CD8-positive, alpha-beta memory T cell (primary cell): Measurements from ENCODE around the gene IQSEC3. TPM values are rescaled to one million over a fixed set of nuclear protein-coding genes. Genes with fewer than 3 reads are reported as not detected.

Experiments
- CTCF ChIA-PET: fragments of 350-600 bp; sonication (Branson Sonifier 250); formaldehyde crosslinking; loops from one replicate; lab custom pipeline; 2021; ENCODE audit warnings: antibody characterized with exemption; lab: Charles Lee
- POLR2A ChIA-PET: fragments of 350-600 bp; sonication (Branson Sonifier 250); formaldehyde crosslinking; loops from one replicate; lab custom pipeline; 2021; ENCODE audit warnings: antibody characterized with exemption; lab: Charles Lee
- DNase-seq, 5 donors: peaks; one replicate each; pipeline versions ENCODE4 v3.0.0 to v3.0.0-alpha.2; 2020 to 2022; ENCODE audit warnings: mixed read lengths in 1 of 5
- H3K27ac ChIP-seq: one replicate; pipeline ENCODE4 v1.7.0; 2013; ENCODE audit warnings: low read depth, mild to moderate bottlenecking, low read length, moderate library complexity
- H3K27me3 ChIP-seq: 2 replicates; pipeline ENCODE4 v1.7.0; 2013; ENCODE audit warnings: low read length, mild to moderate bottlenecking; ENCODE audit not compliant: insufficient read depth, poor library complexity, severe bottlenecking
- H3K36me3 ChIP-seq: 2 replicates; pipeline ENCODE4 v1.7.0; 2013; ENCODE audit warnings: mild to moderate bottlenecking, low read length, moderate library complexity; ENCODE audit not compliant: insufficient read depth
- H3K4me1 ChIP-seq: 2 replicates; pipeline ENCODE4 v1.7.0; 2013; ENCODE audit warnings: mild to moderate bottlenecking, low read length, moderate library complexity; ENCODE audit not compliant: insufficient read depth
- H3K4me3 ChIP-seq: 2 replicates; pipeline ENCODE4 v1.7.0; 2013; ENCODE audit warnings: mild to moderate bottlenecking, low read length
- H3K9me3 ChIP-seq: 2 replicates; pipeline ENCODE4 v1.7.0; 2013; ENCODE audit warnings: mild to moderate bottlenecking, low read length
- H3K27ac Mint-ChIP-seq, 8 donors: one replicate each; pipeline ENCODE4 v1.8.0; 2020 to 2021; ENCODE audit warnings: mixed read lengths in 8 of 8, mild to moderate bottlenecking in 6 of 8, inconsistent platforms in 3 of 8, moderate library complexity in 3 of 8
- H3K27me3 Mint-ChIP-seq, 2 donors: one replicate each; pipeline ENCODE4 v1.8.0; 2020 to 2021; ENCODE audit warnings: mixed read lengths in 2 of 2, mild to moderate bottlenecking in 1 of 2, moderate library complexity in 1 of 2
- H3K36me3 Mint-ChIP-seq, 3 donors: one replicate each; pipeline ENCODE4 v1.8.0; 2020 to 2021; ENCODE audit warnings: mixed read lengths in 3 of 3, inconsistent platforms in 1 of 3, mild to moderate bottlenecking in 1 of 3
- H3K4me1 Mint-ChIP-seq, 3 donors: one replicate each; pipeline ENCODE4 v1.8.0; 2020 to 2021; ENCODE audit warnings: mixed read lengths in 3 of 3, inconsistent platforms in 1 of 3, mild to moderate bottlenecking in 1 of 3
- H3K4me3 Mint-ChIP-seq, 7 donors: one replicate each; pipeline ENCODE4 v1.8.0; 2020 to 2021; ENCODE audit warnings: mixed read lengths in 7 of 7, mild to moderate bottlenecking in 6 of 7, moderate library complexity in 4 of 7, inconsistent platforms in 2 of 7
- H3K9me3 Mint-ChIP-seq, 5 donors: one replicate each; pipeline ENCODE4 v1.8.0; 2020 to 2022; ENCODE audit warnings: mixed read lengths in 5 of 5, mild to moderate bottlenecking in 3 of 5, moderate library complexity in 2 of 5, inconsistent platforms in 1 of 5
- polyA plus RNA-seq: library from polyadenylated mRNA; unstranded; fragments of 300-500 nt; fragmentation: Illumina TruSeq; gene quantifications from one replicate; pipeline ENCODE4 v1.2.3, GENCODE V29; 2021
- total RNA-seq, 2 experiments: library from RNA; stranded (reverse); gene quantifications; one replicate each; pipeline ENCODE4 v1.2.3, GENCODE V29; 2021

The IQSEC3 gene
- total and polyA plus RNA-seq, 3 experiments from 2014 or later = 0.53 to 0.88 TPM; not detected in 1

GRCh38 chr12:205026-205425 lies 138.5 kb downstream of the IQSEC3 start:
- no peak for DNase-seq
- no peak overlapping the region for H3K4me3 Mint-ChIP-seq
- no peaks in the 10 kb centered on the region for H3K36me3 Mint-ChIP-seq
- H3K4me1 Mint-ChIP-seq = peaks cover 0 to 3% (median 2%) of the 10 kb centered on the region in 3 donors
- Histone ChIP-seq H3K27ac (no peak overlapping the region), H3K27me3 (peaks cover 5% of the 10 kb centered on the region), H3K4me3 (no peak overlapping the region), H3K36me3 (no peaks in the 10 kb centered on the region), H3K9me3 (no peaks in the 10 kb centered on the region), H3K4me1 (no peaks in the 10 kb centered on the region)
- CTCF ChIA-PET = no interaction called here
- no peak overlapping the region for H3K27ac Mint-ChIP-seq
- POLR2A ChIA-PET = no interaction called here
- no peaks in the 10 kb centered on the region for H3K9me3 Mint-ChIP-seq
- peaks cover 40 to 70% of the 10 kb centered on the region in 2 donors for H3K27me3 Mint-ChIP-seq

GRCh38 chr12:206746-207440 lies 140.3 kb downstream of the IQSEC3 start:
- ChIA-PET CTCF (no interaction called here), POLR2A (no interaction called here)
- Mint-ChIP-seq H3K4me1 (peaks cover under 1 to 3% (median 2%) of the 10 kb centered on the region in 3 donors), H3K4me3 (no peak overlapping the region), H3K27ac (no peak overlapping the region), H3K9me3 (no peaks in the 10 kb centered on the region), H3K27me3 (peaks cover 46 to 79% of the 10 kb centered on the region in 2 donors), H3K36me3 (no peaks in the 10 kb centered on the region)
- H3K4me1 ChIP-seq = no peaks in the 10 kb centered on the region
- no peaks in the 10 kb centered on the region for H3K9me3 ChIP-seq
- H3K36me3 ChIP-seq = no peaks in the 10 kb centered on the region
- H3K27ac ChIP-seq = no peak overlapping the region
- H3K27me3 ChIP-seq = peaks cover 5% of the 10 kb centered on the region
- DNase-seq = no peak
- H3K4me3 ChIP-seq = no peak overlapping the region

- peaks cover 40 to 74% of the 10 kb centered on the region in 2 donors for H3K27me3 Mint-ChIP-seq
- peaks cover 5% of the 10 kb centered on the region for H3K27me3 ChIP-seq
Observed at GRCh38 chr12:207804-208203, 141.2 kb downstream of the IQSEC3 start.

GRCh38 chr12:208813-209212 lies 142.2 kb downstream of the IQSEC3 start:
- ChIA-PET POLR2A (no interaction called here), CTCF (no interaction called here)
- H3K9me3 ChIP-seq = no peaks in the 10 kb centered on the region
- no peaks in the 10 kb centered on the region for H3K4me1 ChIP-seq
- H3K4me3 Mint-ChIP-seq = no peak overlapping the region
- H3K36me3 Mint-ChIP-seq = no peaks in the 10 kb centered on the region
- peaks cover 48 to 81% of the 10 kb centered on the region in 2 donors for H3K27me3 Mint-ChIP-seq
- H3K4me3 ChIP-seq = no peak overlapping the region
- H3K27ac ChIP-seq = no peak overlapping the region
- H3K9me3 Mint-ChIP-seq = no peaks in the 10 kb centered on the region
- H3K27me3 ChIP-seq = peaks cover 8% of the 10 kb centered on the region
- DNase-seq = no peak
- peak overlapping the region in 1 of 8 donors; percentile 2 for H3K27ac Mint-ChIP-seq
- no peaks in the 10 kb centered on the region for H3K36me3 ChIP-seq
- H3K4me1 Mint-ChIP-seq = peaks cover 0 to 5% (median 3%) of the 10 kb centered on the region in 3 donors

More at GRCh38 chr12:207804-208203, 141.2 kb downstream of the IQSEC3 start:
- H3K27ac Mint-ChIP-seq = no peak overlapping the region
- Histone ChIP-seq H3K36me3 (no peaks in the 10 kb centered on the region), H3K4me1 (no peaks in the 10 kb centered on the region), H3K9me3 (no peaks in the 10 kb centered on the region), H3K4me3 (no peak overlapping the region), H3K27ac (no peak overlapping the region)
- H3K4me3 Mint-ChIP-seq = no peak overlapping the region
- ChIA-PET CTCF (no interaction called here), POLR2A (no interaction called here)
- peaks cover 0 to 5% (median 0%) of the 10 kb centered on the region in 3 donors for H3K4me1 Mint-ChIP-seq
- no peaks in the 10 kb centered on the region for H3K9me3 Mint-ChIP-seq
- H3K36me3 Mint-ChIP-seq = no peaks in the 10 kb centered on the region
- no peak for DNase-seq

GRCh38 chr12:209246-209645 lies 142.7 kb downstream of the IQSEC3 start:
- Histone ChIP-seq H3K4me1 (no peaks in the 10 kb centered on the region), H3K9me3 (no peaks in the 10 kb centered on the region), H3K27me3 (peaks cover 7% of the 10 kb centered on the region), H3K36me3 (no peaks in the 10 kb centered on the region), H3K27ac (no peak overlapping the region), H3K4me3 (no peak overlapping the region)
- POLR2A ChIA-PET = no interaction called here
- DNase-seq = no peak
- Mint-ChIP-seq H3K9me3 (no peaks in the 10 kb centered on the region), H3K27ac (peak overlapping the region in 1 of 8 donors; percentile 2), H3K4me1 (peaks cover 0 to 5% (median 3%) of the 10 kb centered on the region in 3 donors), H3K4me3 (no peak overlapping the region), H3K27me3 (peaks cover 50 to 82% of the 10 kb centered on the region in 2 donors), H3K36me3 (no peaks in the 10 kb centered on the region)
- CTCF ChIA-PET = no interaction called here

- ChIA-PET POLR2A (no interaction called here), CTCF (no interaction called here)
- H3K4me1 ChIP-seq = no peaks in the 10 kb centered on the region
- H3K27ac Mint-ChIP-seq = no peak overlapping the region
- no peak overlapping the region for H3K4me3 Mint-ChIP-seq
- no peaks in the 10 kb centered on the region for H3K36me3 ChIP-seq
- no peak overlapping the region for H3K4me3 ChIP-seq
- DNase-seq = no peak
- H3K9me3 ChIP-seq = no peaks in the 10 kb centered on the region
- H3K36me3 Mint-ChIP-seq = no peaks in the 10 kb centered on the region
- no peaks in the 10 kb centered on the region for H3K9me3 Mint-ChIP-seq
- H3K27me3 Mint-ChIP-seq = peaks cover 50 to 81% of the 10 kb centered on the region in 2 donors
- H3K4me1 Mint-ChIP-seq = peaks cover 0 to 5% (median 3%) of the 10 kb centered on the region in 3 donors
- H3K27ac ChIP-seq = no peak overlapping the region
- peaks cover 4% of the 10 kb centered on the region for H3K27me3 ChIP-seq
Observed at GRCh38 chr12:209851-210250, 143.3 kb downstream of the IQSEC3 start.

GRCh38 chr12:210277-211141 lies 143.9 kb downstream of the IQSEC3 start:
- H3K9me3 ChIP-seq = no peaks in the 10 kb centered on the region
- ChIA-PET CTCF (no interaction called here), POLR2A (no interaction called here)
- Mint-ChIP-seq H3K4me1 (peaks cover 0 to 5% (median 3%) of the 10 kb centered on the region in 3 donors), H3K27ac (no peak overlapping the region), H3K27me3 (peaks cover 49 to 76% of the 10 kb centered on the region in 2 donors), H3K4me3 (no peak overlapping the region), H3K36me3 (no peaks in the 10 kb centered on the region), H3K9me3 (no peaks in the 10 kb centered on the region)
- no peak overlapping the region for H3K4me3 ChIP-seq
- DNase-seq = no peak
- H3K27me3 ChIP-seq = peaks cover 4% of the 10 kb centered on the region
- no peaks in the 10 kb centered on the region for H3K4me1 ChIP-seq
- no peak overlapping the region for H3K27ac ChIP-seq
- H3K36me3 ChIP-seq = no peaks in the 10 kb centered on the region

- CTCF ChIA-PET = no interaction called here
- DNase-seq = no peak
Observed at GRCh38 chr12:211142-211465, 144.5 kb downstream of the IQSEC3 start.

More at GRCh38 chr12:211142-211465, 144.5 kb downstream of the IQSEC3 start:
- Histone ChIP-seq H3K9me3 (no peaks in the 10 kb centered on the region), H3K27ac (no peak overlapping the region), H3K4me1 (no peaks in the 10 kb centered on the region), H3K4me3 (no peak overlapping the region), H3K27me3 (peaks cover 4% of the 10 kb centered on the region), H3K36me3 (no peaks in the 10 kb centered on the region)
- POLR2A ChIA-PET = no interaction called here
- peaks cover 0 to 5% (median 3%) of the 10 kb centered on the region in 3 donors for H3K4me1 Mint-ChIP-seq
- H3K4me3 Mint-ChIP-seq = no peak overlapping the region
- no peak overlapping the region for H3K27ac Mint-ChIP-seq
- peaks cover 49 to 70% of the 10 kb centered on the region in 2 donors for H3K27me3 Mint-ChIP-seq
- no peaks in the 10 kb centered on the region for H3K9me3 Mint-ChIP-seq
- H3K36me3 Mint-ChIP-seq = no peaks in the 10 kb centered on the region
